HG03280 (cell line): ENCODE results near the gene SORCS1.

ENCODE experiments used
- ATAC-seq: cut with Tn5 transposase; IDR thresholded peaks from one replicate; pipeline ENCODE4 v1.9.1; 2021; ENCODE audit warnings: mild to moderate bottlenecking, moderate library complexity; ENCODE audit not compliant: unreplicated experiment

The SORCS1 gene

DNA sequence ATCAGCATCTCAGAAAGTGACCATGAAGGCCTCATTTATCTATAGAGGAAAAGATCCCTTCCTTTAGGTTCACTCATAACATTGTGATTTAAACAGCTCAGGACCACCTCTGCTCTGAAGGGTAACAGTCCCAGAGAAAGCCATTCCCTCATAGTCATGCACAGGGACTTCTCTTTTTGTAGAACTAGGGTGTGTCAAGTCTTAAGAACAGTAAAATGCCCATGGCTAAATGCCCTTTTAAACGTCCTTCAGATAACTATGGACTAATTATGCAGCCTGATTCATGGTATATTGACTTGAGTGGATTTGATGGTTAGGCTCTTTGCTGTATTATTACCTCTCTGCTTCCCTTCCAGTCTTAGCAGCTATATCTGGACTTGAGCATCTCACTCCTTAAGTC, 337.8 kb downstream of the SORCS1 start:
- ATAC-seq: no peak

DNA sequence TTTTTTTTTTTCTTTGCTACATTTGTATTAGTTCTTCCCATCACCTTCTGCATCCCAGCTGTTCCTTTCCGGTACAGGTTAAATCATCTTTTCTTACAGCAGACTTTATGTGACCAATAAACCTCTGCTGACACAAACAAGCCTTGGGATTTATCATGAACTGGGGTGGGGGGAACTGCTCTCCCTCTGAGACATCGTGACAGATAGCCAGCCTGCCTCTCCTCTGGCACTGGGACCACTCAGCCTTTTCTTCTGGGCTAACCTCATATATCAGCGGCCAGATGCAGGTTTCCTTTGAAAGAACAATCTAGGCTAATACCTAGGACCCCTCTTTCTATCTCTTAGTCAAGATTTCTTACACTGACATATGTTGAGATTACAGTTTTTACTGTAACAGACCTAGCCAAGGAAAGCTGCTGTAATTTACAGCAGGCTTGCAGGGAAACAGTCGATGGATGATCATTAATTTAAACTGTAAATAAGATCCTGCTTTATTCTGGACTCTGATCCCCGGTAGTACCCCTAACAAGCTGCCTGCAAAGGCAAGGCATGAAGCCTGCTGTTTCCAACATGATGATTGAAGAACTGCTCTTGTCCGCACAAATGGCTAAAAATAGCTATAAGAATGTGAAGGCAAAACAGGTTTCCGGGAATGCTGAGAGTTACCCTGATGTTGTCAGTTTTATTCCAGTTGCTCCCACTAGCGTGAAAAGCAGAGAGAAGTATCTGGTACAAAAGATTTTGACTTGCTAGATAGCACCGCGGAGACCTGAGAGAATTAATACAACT, 338.7 kb downstream of the SORCS1 start:
- no peak for ATAC-seq

DNA sequence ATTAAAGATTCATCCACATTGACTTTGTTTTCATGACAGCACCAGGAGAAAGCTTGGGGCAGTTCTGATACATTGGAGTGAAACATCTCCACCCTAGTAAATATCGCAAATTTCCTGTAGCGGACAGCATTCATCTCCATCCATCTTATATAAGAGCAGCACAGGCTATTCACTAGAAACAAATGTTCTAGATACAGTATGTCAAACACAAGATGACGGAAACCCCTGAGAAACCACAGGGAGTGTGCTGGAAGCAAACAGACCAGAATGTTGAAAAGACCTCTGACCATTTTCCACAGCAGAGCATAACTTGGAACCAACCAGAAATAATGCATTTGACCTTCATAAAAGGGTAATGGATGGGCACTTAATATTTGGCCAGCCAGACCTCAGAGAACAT, 343.9 kb downstream of the SORCS1 start:
- ATAC-seq: no peak

DNA sequence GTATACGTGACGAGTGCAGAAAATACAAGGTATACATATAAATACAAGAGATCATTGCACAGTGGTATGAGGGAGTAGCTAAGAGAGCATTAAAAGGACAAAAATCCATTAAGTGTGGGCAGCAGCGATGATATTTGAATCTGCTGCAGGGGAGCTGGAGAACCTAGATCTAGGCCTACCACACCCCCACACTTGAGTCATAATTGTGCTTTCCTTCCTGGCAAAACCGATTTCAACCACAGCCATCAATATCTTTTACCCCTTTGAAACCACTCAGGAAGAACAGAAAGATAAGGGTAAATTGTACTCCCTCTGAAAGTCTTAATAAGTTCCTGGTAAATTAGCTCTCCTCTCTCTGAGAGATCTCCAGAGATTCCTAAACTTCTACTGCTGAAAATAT, 345.0 kb downstream of the SORCS1 start:
- ATAC-seq: no peak

DNA sequence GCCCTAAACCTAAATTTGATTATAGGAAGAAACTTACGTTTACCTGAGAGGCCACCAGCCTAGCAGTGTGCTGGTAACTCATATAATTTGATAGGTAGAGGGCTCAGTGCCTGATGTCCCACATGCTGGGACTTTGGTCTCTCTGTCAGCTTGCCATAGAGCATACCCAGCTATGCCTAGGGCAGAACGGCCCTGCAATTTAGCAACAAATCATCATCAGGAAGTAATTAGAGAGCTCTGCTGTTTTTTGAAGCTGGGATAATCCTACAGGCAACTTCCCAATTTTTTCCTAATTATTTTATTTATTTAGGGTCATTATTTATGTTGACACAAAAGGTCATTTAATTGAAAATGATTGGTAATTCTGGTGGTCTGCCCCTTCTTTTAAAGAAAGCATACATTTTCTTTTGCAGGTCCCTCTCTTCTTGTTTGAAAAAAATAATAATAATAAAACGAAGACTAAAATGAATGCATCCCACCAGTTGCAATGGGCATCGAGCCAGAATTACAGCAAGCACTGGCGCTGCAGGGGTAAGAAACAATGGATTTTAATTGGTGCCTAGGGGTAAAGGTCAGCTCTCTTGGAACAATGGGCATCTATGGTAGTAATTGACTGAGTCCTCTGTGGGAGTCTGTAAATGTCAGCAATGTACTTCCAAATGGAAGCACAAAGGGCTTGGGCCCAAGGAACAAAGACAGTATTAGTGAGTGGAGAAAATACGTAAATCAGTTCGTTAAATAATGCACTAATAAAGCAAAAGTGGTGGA, 348.0 kb downstream of the SORCS1 start:
- ATAC-seq: no peak

DNA sequence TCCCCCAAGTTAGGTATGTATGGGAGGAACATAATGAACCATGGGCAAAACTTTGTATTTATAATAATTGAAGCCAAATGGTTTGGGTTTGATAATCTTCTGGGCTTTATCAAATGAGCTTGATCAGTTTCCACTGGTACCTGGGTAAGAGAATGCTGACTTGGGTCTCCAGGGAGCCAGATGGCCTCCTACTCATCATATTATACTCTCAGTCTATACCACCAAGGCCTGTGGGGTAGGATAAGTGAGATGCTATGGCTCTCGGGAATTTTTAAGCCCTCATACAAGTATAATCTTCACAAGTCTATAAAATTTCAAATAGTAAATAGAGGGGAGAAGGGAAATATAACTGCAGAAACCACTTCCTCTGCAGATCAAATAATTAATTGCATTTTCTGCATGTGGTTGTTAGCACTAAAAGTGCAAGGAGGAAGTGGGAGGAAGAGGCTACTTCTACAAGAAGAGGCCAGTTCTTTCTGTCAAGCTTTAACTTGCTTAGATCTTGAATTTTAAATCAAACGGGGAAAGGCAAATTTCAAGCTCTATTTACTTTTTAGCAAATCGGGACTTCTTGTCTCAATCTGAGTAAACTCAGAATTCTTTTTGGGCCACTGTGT, 349.0 kb downstream of the SORCS1 start:
- no peak for ATAC-seq

DNA sequence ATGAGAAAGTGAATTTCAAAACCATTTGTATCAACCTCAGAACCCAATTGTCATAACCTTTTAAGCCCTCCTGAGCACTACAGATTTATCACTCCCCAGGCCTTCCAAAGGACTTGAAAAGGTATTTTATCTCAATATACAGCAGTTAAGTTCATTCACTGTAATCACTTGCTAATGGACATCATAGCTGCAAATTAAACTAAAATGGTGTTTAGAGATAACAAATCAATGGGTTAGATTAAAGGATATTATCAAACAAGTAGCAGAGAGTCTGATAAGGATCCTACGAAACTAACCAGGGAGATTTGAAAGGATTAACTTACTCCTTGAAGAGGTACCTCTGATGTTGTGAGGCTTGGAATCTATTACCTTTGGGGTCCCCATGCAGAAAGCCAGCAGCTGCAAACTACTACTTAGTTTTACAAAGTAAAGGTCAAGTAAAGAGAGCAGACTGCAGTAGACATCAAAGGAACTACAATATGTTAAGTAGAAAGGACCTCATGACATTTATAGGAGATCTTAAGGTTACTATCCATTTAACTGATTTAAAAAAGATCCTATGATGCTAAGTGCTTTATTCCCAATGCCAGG, 359.4 kb downstream of the SORCS1 start:
- ATAC-seq: no peak

DNA sequence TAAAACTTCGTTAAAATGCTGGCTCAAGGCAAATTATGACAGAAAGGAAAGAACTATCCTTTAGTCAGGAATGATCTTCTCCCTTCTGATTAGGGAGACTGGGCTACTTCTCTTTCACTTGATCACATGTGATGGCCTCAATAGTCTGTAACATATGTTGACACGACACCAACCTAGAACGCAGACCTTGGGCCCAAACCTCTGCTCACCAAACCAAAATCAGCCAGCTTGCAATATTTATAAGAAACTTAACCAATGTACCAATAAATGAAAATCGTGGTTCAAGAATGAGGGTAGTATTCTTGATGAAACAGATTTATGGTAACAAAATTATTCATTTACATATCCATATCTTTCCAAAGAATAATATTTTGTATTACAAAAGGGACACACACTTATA, 361.6 kb downstream of the SORCS1 start:
- ATAC-seq: no peak

DNA sequence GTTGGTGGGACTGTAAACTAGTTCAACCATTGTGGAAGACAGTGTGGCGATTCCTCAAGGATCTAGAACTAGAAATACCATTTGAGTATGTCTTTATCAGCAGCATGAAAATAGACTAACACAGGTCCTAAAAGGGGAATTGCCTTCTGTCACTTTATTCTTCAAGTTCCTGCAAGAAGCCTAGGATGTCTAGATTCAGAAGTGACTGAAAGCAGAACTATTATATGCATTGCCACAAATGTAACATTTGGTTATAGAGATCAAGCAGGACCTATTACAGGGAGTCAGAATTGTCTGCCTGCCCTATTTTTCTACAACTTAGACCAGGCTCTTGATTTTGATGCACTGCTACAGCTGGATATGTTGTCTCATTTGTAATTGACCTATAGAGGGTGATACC, 364.7 kb downstream of the SORCS1 start:
- no peak for ATAC-seq

DNA sequence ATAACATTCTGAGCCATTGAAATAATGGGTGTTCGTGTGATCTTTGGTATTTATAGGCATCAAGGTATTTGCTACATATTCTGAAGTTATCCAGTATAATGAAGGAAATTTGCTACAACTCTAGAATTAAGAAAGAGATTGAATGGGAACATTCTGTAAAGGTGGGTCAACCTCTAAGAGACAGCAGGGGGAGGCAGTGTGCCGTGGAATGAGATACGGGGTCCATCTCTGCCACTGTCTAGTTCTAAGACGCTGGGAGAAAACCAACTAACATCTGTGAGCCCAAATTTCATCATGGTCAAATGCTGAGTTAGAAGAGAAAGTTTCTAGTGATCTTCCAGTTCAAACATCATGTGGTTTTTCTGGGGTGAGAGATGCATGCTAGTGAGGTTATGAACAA, 368.9 kb downstream of the SORCS1 start:
- ATAC-seq: peak; percentile 84

DNA sequence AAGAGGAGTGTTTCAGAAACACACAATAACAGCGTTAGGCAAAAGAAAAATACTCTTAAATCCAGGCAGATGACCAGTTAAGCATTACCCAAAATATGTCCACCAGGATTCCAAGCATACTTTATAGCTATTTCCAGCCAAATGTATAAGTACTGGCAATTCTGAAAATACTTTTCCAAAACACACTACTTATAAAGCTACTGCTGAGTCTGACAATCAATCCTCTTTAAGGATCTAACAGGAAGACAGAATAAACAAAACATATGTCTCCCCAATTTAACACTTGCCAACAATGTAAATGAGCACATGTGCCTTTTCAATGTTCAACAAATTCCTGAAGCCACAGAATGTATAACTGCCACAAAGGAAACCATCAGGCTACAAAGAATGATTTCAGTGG, 370.9 kb downstream of the SORCS1 start:
- ATAC-seq: no peak

DNA sequence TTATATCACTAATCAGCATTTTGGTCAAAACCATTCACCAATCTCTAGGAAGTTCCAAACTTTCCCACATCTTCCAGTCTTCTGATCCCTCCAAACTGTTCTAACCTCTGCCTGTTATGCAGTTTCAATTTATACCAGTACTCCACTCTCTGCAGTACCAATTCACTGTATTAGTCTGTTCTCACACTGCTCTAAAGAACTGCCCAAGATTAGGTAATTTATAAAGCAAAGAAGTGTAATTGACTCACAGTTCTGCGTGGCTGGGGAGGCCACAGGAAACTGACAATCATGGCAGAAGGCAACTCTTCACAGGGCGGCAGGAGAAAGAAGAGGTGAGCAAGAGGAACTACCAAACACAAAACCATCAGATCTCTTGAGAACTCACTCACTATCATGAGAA, 374.9 kb downstream of the SORCS1 start:
- no peak for ATAC-seq

DNA sequence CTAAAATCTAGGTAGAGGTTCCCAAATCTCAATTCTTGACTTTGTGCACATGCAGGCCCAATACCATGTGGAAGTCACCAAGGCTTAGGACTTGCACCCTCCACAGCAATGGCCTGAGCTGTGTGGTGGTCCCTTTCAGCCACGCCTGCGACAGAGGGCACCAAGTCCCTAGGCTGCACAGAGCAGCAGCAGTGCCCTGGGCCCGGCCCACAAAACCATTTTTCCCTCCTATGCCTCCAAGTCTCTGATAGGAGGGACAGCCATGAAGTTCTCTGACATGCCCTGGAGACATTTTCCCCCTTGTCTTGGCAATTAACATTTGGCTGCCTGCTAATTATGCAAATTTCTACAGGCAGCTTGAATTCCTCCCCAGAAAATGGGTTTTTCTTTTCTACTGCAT, 375.5 kb downstream of the SORCS1 start:
- no peak for ATAC-seq

DNA sequence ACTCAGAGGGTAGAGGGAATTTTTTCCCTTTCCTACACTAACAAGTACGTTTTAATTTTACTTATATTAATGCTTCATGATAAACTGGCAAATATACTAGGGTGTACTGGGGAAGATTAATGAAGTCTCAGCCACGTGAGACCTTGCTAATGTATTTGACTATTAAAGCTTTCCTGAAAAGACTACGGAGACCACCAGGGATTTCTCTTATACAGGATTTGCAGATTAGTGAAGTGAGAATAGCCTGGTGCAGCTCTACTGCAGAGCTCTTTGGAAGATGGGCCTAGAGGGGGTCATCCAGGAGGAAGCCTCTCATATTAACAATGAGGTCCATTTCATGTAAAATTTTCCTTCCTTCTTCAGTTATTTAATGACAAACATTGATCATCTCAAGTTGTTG, 379.0 kb downstream of the SORCS1 start:
- ATAC-seq: no peak

DNA sequence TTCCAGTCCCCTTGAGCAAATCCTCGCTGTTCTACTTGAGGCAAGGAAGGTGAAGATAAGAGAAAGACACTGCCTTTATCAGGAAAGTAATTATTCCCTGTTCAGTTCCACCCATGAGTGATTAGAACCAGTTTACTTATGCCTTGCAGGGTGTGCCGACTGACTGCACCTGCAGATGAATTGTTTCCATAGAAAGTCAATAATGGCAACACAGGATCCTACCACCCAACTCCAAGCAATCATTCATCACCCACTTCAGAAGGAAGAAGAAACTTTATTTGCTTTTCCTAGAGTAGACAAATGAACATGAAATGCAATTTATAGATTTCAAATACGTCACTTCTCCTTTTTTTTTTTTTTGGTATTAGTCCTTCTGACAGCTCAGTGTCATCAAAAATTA, 383.9 kb downstream of the SORCS1 start:
- ATAC-seq: no peak

DNA sequence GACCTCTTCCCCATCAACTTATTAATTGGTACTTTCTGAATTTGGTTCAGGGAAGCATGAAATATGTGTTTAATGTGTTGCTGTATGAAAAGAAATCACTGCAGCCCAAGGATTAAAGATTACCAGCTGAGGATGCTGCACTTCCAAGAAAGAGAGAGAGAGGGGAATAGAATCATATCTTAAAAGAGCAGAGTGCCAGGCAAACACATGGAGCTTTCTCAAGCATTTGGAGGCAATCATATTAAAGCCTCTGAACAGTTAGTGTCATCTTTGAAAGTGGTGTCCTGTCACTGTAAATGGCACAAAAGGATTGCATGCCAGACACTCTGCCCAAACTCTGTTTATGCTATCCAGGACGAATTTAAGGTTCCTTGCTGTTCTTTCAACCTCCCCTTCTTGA, 386.7 kb downstream of the SORCS1 start:
- no peak for ATAC-seq

DNA sequence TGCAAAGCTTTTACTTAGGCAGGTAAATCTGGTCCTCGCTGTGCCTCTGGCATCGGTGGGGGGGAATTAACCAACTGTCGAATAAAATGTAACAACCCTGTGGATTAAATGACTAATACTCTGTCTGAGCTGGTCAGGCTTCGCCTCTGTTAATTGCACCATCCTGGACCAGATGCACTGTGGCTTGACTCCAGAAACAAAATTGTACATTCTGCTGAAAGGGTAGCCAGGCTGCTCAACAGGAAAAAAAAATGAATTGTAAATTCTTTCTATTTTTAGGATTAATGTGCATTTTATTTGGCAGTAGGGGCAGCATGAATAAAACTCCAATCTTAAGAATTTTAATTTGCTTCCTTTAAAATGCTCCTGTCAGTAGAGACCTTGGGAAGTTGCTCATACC, 389.4 kb downstream of the SORCS1 start:
- ATAC-seq: no peak

DNA sequence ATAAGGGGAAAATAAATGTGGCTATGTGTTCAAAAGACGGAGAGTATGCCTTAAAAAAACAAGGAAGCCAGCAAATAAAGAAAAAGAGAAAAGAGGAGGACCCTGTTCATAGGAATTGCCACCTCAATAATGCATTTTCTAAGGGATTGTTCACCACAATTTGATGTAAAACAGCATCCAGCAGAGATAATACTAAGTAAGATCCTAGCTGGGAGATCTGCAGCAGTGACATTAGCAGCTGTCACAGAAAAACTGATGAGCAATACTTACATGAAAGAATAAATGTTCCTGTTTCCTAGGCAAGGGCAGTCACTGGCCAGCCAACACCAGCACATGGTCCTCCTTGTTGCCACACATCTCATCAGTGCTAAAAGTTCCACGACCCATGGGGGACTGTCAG, 391.5 kb downstream of the SORCS1 start:
- no peak for ATAC-seq

DNA sequence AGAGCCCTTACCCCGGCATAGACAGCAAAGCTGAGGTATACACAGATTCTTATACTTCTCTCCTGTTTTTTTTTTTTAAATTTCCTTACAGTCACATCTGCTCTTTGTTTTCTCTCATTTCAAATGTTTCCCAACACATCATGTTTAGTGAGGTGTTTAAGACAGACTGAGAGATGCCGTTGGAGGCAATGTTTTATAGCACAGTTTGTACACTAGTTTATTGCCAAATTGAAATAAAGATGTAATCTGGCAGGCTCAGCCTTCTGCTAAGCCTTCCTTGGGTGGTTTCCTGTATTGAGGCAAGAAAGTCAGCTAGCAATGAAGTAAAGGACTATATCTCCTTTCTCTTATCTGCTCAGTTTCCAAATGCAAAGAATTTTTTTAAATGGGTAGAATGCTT, 393.4 kb downstream of the SORCS1 start:
- ATAC-seq: no peak

DNA sequence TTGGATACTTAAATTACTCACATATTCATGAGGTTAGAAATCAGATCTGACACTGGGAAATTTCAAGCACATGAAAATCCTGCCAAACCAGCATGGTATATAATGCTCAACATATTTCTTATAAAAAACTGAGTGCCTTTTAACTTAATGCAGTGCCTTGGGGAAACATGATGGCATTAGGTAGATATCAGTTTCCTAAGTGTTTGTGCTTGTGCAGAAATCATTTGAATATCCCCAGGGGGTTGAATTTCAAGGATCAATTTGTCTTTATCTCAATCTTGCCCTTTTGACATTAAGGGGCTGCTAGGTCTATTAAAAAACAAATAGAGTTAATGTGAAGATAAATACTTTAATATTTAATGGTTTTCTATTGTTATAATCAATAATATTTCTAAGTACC, 396.3 kb downstream of the SORCS1 start:
- ATAC-seq: no peak

DNA sequence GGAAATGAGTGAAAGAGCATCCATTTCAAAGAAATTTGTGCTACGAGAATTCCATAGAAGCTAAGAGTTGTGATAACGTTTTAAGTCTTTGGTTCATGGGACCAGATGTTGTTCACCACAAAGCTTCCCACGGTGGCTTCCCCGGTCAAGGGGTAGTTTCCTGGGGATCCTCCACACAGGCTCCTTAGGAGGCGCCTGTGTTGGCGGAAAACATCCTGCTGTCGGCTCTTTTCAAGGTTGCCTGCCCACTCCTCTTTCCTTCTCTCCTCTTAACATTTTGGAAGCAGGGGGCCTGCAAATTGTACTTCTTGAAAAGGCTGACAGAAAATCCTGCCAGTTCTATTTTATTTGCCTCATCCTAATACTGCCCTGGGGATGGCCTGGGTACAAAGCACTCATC, 398.6 kb downstream of the SORCS1 start:
- no peak for ATAC-seq
